HG03039 (cell line): ENCODE results near the gene TUT1.
"Not testable (repeated sequence)": the region's sequence is repeated elsewhere in the genome, so short reads cannot be mapped to it uniquely, and the experiment has no call there.

Experiments used
- ATAC-seq: cut with Tn5 transposase; IDR thresholded peaks from one replicate; pipeline ENCODE4 v1.9.1; 2021; ENCODE audit warnings: mild to moderate bottlenecking, moderate library complexity; ENCODE audit not compliant: unreplicated experiment

Gene TUT1

GRCh38 chr11:62556875-62557631, 34.3 kb downstream of the TUT1 start:
- no peak for ATAC-seq

- no peak for ATAC-seq
Measured at GRCh38 chr11:62556108-62556874, 35.0 kb downstream of the TUT1 start.

GRCh38 chr11:62555464-62556107, 35.7 kb downstream of the TUT1 start:
- peak; percentile 30 for ATAC-seq

GRCh38 chr11:62554387-62555167, 36.7 kb downstream of the TUT1 start:
- no peak for ATAC-seq

- no peak for ATAC-seq
Measured at GRCh38 chr11:62553839-62554361, 37.4 kb downstream of the TUT1 start.

- no peak for ATAC-seq
Measured at GRCh38 chr11:62553080-62553838, 38.1 kb downstream of the TUT1 start.

GRCh38 chr11:62552485-62553079, 38.7 kb downstream of the TUT1 start:
- ATAC-seq: no peak

- ATAC-seq: not testable (repeated sequence)
Measured at GRCh38 chr11:62550478-62550877, 40.8 kb downstream of the TUT1 start.

- ATAC-seq: no peak
Measured at GRCh38 chr11:62548545-62549335, 42.6 kb downstream of the TUT1 start.

GRCh38 chr11:62547691-62548281, 43.5 kb downstream of the TUT1 start:
- no peak for ATAC-seq

GRCh38 chr11:62546929-62547625, 44.2 kb downstream of the TUT1 start:
- no peak for ATAC-seq

- ATAC-seq: no peak
Measured at GRCh38 chr11:62546244-62546928, 44.9 kb downstream of the TUT1 start, which contains the start of gene AHNAK. Gene AHNAK (minus strand): TSS chr11:62546806. CDS start chr11:62536098, 10,708 bp downstream.

- no peak for ATAC-seq
Measured at GRCh38 chr11:62545437-62546243, 45.7 kb downstream of the TUT1 start.

GRCh38 chr11:62544581-62545436, 46.5 kb downstream of the TUT1 start:
- ATAC-seq: no peak

- ATAC-seq: no peak
Measured at GRCh38 chr11:62543680-62544444, 47.5 kb downstream of the TUT1 start.
